Measurements from ENCODE around the gene SCMH1.

- no peak for TF ChIP-seq CTCF (IDR thresholded peaks at IDR 0.05)
- no peak for TF ChIP-seq MAX (IDR thresholded peaks at IDR 0.05; ENCODE audit: low read depth)
- no peak for TF ChIP-seq EP300 (IDR thresholded peaks at IDR 0.05; ENCODE audit: borderline replicate concordance in 1 of 2, low read depth in 1 of 2, low read length in 1 of 2)
- no peak for TF ChIP-seq YY1 (IDR thresholded peaks at IDR 0.05; ENCODE audit: low read depth)
- no peak for TF ChIP-seq GATA2 (CRISPR knock-in tag; IDR thresholded peaks at IDR 0.05)
Observed at GRCh38 chr1:40984531-40984930, 257.6 kb downstream of the SCMH1 start.

Measured in SK-N-SH (cell line).